Adipose tissue (tissue), 3 donors: ENCODE data around the gene MAX. TPM values are rescaled to one million over a fixed set of nuclear protein-coding genes. Genes with fewer than 3 reads are reported as not detected.
"Not testable (repeated sequence)": the region's sequence is repeated elsewhere in the genome, so short reads cannot be mapped to it uniquely, and the experiment has no call there.

ENCODE experiments used
- H3K27ac ChIP-seq: one replicate; pipeline ENCODE4 v1.5.1; 2013; ENCODE audit warnings: low read depth, low read length
- WGBS, 3 donors: extraction: QIAGEN DNeasy Blood & Tissue Kit; methylation state at CpG; one replicate each; pipeline ENCODE4 v1.1.7; 2013; 5-methylcytosine and 5-hydroxymethylcytosine counted together
- polyA plus RNA-seq, 3 donors: library from polyadenylated mRNA; stranded (reverse); fragments of 200-250 nt; gene quantifications; one replicate each; pipeline ENCODE4 v1.2.3, GENCODE V29; 2013
- donor health status: healthy with polysubstance abuse.
- donor health status: Bipolar disorder and iron deficiency.
- donor health status: healthy.

Gene MAX
- polyA plus RNA-seq, 3 donors = 15.1 to 71.4 (median 35.3) TPM

DNA sequence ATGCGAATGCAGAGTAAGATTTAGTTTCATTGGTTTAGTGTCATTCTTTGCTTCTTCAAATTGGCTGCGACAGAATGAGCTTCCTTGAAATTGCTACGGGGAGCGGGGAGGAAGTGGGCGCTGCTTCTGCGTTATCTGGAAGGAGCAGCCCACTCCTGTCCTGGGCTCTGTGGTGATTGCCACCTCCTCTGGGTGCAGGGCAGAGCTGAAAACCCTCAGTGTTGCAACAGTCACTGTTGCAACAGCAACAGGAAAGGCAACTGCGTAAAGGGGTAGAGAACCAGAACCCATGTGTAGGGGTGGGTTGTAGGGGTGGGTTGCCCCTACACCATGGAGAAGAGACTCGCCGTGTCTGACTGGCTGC lies 57.7 kb downstream of the MAX start:
- WGBS, 3 donors = 62 to 85% (median 65%) methylated on average over 9 of the region's 9 CpGs
- no peak overlapping the region for H3K27ac ChIP-seq

DNA sequence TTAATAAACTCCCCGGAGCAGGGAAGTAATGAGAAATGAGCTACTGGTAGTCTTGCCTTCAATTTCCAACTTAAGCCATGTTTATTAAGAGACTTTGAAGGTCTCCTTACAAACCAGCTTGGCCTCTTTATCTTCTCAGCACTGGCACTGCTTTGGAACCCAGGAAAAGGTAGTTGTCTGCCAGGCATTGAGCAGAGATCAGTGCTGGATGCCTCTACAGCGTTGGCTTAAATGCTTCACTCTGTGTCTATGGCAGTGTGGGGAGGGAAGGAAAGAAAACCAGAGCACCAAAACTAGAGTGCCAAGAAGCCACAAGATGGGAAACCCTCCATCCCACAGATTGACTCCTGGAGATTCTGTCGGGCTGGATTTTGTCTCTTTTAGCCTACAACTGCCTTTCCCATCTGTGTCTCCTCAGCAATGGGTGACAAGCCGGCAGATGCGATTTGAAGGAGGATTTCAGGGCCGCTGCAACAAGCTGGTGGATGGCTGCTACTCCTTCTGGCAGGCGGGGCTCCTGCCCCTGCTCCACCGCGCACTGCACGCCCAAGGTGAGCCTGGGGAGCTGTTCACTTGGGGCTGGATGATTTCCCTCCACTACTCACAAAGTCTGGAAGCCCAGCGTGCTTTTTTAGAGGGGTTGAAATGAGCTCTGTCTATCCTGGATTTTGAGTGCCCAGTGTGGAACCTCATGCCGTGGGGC lies 58.3 kb downstream of the MAX start:
- no peak overlapping the region for H3K27ac ChIP-seq
- WGBS, 3 donors = 68 to 97% (median 73%) methylated on average over 12 of the region's 12 CpGs

DNA sequence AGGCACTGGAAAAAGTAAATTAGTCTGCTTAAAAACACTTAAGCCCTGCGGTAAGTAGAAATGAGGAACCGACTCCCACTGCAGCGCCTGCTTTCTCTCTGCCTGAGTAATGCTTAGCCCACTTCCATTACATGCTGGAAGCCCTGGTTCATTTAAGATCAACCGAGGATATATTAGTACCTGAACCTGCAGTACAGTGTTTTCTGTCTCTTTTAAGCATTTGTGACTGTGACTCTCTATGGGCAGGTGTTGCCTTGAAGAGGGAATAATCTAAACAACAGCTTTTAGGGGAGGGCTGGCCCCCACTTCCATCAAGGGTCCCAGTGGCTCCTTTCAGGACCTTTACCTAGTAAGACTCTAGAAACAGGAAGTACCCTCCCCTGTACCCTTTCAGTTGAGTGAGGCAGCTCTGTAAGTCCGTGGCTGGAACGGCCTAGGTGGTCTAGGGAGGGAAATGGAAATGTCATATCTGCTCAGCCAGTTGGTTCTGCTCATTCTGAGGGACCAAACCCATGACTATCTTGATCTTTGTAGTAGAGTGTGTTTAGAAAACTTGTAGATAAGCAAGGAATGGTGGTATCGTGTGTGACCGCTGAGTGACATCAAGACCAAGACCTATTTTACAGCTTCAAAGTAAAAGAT lies 59.5 kb downstream of the MAX start:
- WGBS, 3 donors = 56 to 88% (median 68%) methylated on average over 8 of the region's 8 CpGs
- no peak overlapping the region for H3K27ac ChIP-seq

GRCh38 chr14:65042296-65042695 lies 60.0 kb downstream of the MAX start:
- WGBS, 3 donors = 83 to 94% (median 84%) methylated on average over 3 of the region's 3 CpGs
- no peak overlapping the region for H3K27ac ChIP-seq

GRCh38 chr14:65041434-65041915 lies 60.8 kb downstream of the MAX start:
- H3K27ac ChIP-seq = no peak overlapping the region
- 93 to 95% (median 95%) methylated on average over 7 of the region's 7 CpGs for WGBS, 3 donors

DNA sequence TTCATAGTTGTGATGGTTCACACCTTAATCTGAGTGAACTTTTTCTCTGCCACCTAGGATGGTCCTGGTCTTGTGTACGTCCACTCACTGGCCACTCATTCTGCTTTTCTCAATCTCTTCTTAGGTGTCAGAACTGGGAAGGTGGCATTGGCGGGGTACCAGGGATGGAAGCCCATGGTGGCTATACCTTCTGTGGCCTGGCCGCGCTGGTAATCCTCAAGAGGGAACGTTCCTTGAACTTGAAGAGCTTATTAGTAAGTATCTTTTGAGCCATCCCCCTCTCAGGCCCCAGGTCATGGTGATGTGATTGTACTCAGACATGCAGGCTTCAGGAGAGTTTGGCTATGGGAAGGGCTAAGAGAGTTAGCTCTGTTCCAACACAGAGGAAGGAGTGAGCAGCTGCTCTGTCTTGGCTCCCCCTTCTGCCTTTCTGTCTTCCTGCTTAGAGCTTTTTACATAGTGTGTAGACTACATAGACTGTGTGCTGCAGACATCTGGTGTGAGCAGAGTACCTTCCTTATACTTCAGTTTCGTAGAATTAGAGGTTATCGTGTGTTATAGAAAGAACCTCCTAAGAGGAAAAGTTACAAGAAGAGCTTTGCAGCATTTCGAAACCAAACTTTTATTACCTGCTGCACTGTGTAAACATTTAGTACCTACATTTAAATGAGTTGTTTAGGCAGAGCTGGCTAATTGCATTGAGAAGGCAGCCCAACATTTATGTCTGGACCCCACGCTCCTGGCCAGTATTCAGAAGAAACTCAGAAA lies 61.5 kb downstream of the MAX start:
- no peak overlapping the region for H3K27ac ChIP-seq
- WGBS, 3 donors = 89 to 97% (median 92%) methylated on average over 9 of the region's 9 CpGs

GRCh38 chr14:65038966-65039365 lies 63.4 kb downstream of the MAX start:
- WGBS, 3 donors = 92 to 97% (median 96%) methylated on average over 2 of the region's 2 CpGs

DNA sequence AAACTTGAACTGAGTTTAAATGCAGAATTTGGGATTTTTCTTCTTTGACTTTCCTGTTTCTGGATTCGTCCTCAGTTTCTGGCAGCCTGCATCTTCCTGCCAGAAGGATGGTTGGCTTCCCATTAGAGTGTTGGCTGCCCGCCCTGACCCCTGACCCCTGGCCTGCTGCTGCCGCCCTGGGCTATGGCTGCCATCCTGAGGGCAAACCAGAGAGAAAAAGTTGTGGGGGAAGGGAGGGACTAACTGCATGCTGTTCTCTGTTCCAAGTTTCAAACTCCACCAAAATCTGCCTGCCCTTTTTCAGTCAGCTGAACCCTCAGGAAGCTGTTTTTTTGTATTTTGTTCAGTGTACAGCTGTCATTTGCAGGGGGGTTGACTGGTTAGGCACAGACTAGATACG lies 67.3 kb downstream of the MAX start:
- H3K27ac ChIP-seq = no peak overlapping the region
- 40 to 54% (median 40%) methylated on average over 4 of the region's 4 CpGs for WGBS, 3 donors

More at GRCh38 chr14:65038966-65039365, 63.4 kb downstream of the MAX start:
- no peak overlapping the region for H3K27ac ChIP-seq

- 89 to 91% (median 90%) methylated on average over 4 of the region's 4 CpGs for WGBS, 3 donors
- H3K27ac ChIP-seq = no peak overlapping the region
Measured at GRCh38 chr14:65034021-65034420, 68.3 kb downstream of the MAX start.

DNA sequence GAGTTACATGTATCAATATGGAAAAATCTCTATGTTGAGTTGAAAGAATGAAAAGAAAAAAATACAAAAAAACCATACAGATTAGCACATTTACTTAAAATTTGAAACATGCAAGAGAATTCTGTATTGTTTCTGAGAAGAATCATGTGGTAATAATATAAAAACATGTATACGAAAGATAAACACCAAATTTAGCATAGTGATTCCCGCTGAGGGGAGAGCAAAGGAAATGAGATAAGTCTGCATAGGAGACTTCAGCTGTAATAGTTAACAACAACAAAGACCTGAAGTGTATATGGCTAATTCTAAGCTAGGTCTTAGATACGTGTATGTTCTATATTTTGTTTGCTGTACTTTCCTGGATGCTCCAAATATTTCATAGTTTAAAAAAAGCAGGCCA lies 69.1 kb downstream of the MAX start:
- H3K27ac ChIP-seq = no peak overlapping the region
- 93 to 100% (median 95%) methylated on average over 3 of the region's 3 CpGs for WGBS, 3 donors

GRCh38 chr14:65032319-65032718 lies 70.0 kb downstream of the MAX start:
- WGBS, 3 donors = 82 to 98% (median 97%) methylated on average over 11 of the region's 11 CpGs
- H3K27ac ChIP-seq = no peak overlapping the region

DNA sequence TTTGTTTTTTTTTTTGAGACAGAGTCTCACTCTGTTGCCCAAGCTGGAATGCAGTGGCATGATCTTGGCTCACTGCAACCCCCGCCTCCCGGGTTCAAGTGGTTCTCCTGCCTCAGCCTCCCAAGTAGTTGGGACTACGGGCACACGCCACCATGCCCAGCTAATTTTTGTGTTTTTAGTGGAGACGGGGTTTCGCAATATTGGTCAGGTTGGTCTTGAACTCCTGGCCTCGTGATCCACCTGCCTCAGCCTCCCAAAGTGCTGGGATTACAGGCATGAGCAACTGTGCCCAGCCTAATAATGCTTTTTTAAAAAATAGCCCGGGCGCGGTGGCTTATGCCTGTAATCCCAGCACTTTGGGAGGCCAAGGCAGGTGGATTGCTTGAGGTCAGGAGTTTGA lies 71.0 kb downstream of the MAX start:
- H3K27ac ChIP-seq = not testable (repeated sequence)
- WGBS, 3 donors = 96 to 99% (median 98%) methylated on average over 10 of the region's 10 CpGs

- 61 to 90% (median 88%) methylated on average over 3 of the region's 3 CpGs for WGBS, 3 donors
- H3K27ac ChIP-seq = no peak overlapping the region
Measured at GRCh38 chr14:65028937-65029336, 73.4 kb downstream of the MAX start.

DNA sequence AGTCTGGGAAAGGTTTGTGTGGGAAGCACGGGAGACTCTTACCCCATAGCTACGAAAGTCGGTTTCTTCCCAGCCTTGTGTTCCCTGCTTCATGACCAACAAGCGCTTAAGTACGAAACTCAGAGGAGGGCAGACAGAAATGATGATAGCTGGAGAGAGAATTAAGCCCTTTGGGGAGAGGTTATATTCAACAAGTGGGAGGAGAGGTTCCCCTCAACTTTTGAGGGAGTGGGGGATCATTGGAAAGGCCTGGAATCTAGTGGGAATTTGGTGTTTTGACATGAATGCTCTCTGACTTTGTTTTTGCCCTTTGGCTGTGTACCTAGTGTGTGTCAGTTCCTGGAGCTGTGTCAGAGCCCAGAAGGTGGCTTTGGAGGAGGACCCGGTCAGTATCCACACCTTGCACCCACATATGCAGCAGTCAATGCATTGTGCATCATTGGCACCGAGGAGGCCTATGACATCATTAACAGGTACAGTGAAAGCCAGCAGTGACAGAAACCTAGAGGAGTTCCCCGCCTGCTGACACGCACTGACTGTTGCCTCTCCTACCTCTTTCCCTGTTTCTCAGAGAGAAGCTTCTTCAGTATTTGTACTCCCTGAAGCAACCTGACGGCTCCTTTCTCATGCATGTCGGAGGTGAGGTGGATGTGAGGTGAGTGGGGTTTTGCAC lies 75.1 kb downstream of the MAX start:
- WGBS, 3 donors = 96 to 97% (median 96%) methylated on average over 11 of the region's 11 CpGs
- no peak overlapping the region for H3K27ac ChIP-seq

- 93 to 99% (median 96%) methylated on average over 9 of the region's 9 CpGs for WGBS, 3 donors
- H3K27ac ChIP-seq = no peak overlapping the region
Measured at GRCh38 chr14:65026526-65026925, 75.8 kb downstream of the MAX start.

- no peak overlapping the region for H3K27ac ChIP-seq
- 83 to 88% (median 85%) methylated on average over 6 of the region's 6 CpGs for WGBS, 3 donors
Measured at GRCh38 chr14:65025818-65026217, 76.5 kb downstream of the MAX start.
